Trophoblast cell (in vitro differentiated cells and primary cell): ENCODE data around the gene TFE3.

ENCODE experiments used
- DNase-seq, 2 donors: peaks; one replicate each; pipeline ENCODE4 v3.0.0-alpha.2; 2016
- H2AFZ ChIP-seq: 2 replicates; pipeline ENCODE4 v1.6.1; 2013; ENCODE audit warnings: low read length, moderate library complexity, mild to moderate bottlenecking; ENCODE audit not compliant: insufficient read depth, poor library complexity
- H2AK5ac ChIP-seq: 2 replicates; pipeline ENCODE4 v1.6.1; 2013; ENCODE audit warnings: mild to moderate bottlenecking, low read length
- H2BK120ac ChIP-seq: 2 replicates; pipeline ENCODE4 v1.6.1; 2013; ENCODE audit warnings: low read length, mild to moderate bottlenecking, moderate library complexity; ENCODE audit not compliant: insufficient read depth, poor library complexity
- H2BK12ac ChIP-seq: 2 replicates; pipeline ENCODE4 v1.6.1; 2013; ENCODE audit warnings: mild to moderate bottlenecking, low read length, moderate library complexity
- H2BK5ac ChIP-seq: 2 replicates; pipeline ENCODE4 v1.6.1; 2013; ENCODE audit warnings: low read length, low read depth, moderate library complexity, mild to moderate bottlenecking; ENCODE audit not compliant: poor library complexity
- H3K14ac ChIP-seq: 2 replicates; pipeline ENCODE4 v1.6.1; 2013; ENCODE audit warnings: mild to moderate bottlenecking, low read length
- H3K18ac ChIP-seq: 2 replicates; pipeline ENCODE4 v1.6.1; 2013; ENCODE audit warnings: mild to moderate bottlenecking, low read length
- H3K23ac ChIP-seq: 2 replicates; pipeline ENCODE4 v1.6.1; 2013; ENCODE audit warnings: low read length
- H3K27ac ChIP-seq: 2 replicates; pipeline ENCODE4 v1.5.1; 2013; ENCODE audit warnings: low read depth, mild to moderate bottlenecking, inconsistent platforms, low read length, moderate library complexity
- H3K27me3 ChIP-seq: 2 replicates; pipeline ENCODE4 v1.6.1; 2013; ENCODE audit warnings: inconsistent platforms, mild to moderate bottlenecking, low read length, moderate library complexity; ENCODE audit not compliant: insufficient read depth
- H3K36me3 ChIP-seq, 2 experiments: 1 replicate in 1 of 2; 2 replicates in 1 of 2; pipeline ENCODE4 v1.6.1; 2013; ENCODE audit warnings: low read length in 2 of 2, mild to moderate bottlenecking in 2 of 2, moderate library complexity in 1 of 2; ENCODE audit not compliant: insufficient read depth in 2 of 2, control insufficient read depth in 1 of 2
- H3K4ac ChIP-seq: 2 replicates; pipeline ENCODE4 v1.6.1; 2013; ENCODE audit warnings: low read depth, mild to moderate bottlenecking, low read length, moderate library complexity
- H3K4me1 ChIP-seq, 2 experiments: 1 replicate in 1 of 2; 2 replicates in 1 of 2; pipeline ENCODE4 v1.6.1; 2013; ENCODE audit warnings: low read length in 2 of 2, mild to moderate bottlenecking in 2 of 2, moderate library complexity in 1 of 2; ENCODE audit not compliant: insufficient read depth in 2 of 2, control insufficient read depth in 1 of 2
- H3K4me2 ChIP-seq: 2 replicates; pipeline ENCODE4 v1.6.1; 2013; ENCODE audit warnings: inconsistent platforms, mild to moderate bottlenecking, low read length, moderate library complexity
- H3K4me3 ChIP-seq: 2 replicates; pipeline ENCODE4 v1.5.1; 2013; ENCODE audit warnings: mild to moderate bottlenecking, low read depth, low read length, inconsistent platforms
- H3K79me1 ChIP-seq: one replicate; pipeline ENCODE4 v1.6.1; 2013; ENCODE audit warnings: low read length
- H3K79me2 ChIP-seq: 2 replicates; pipeline ENCODE4 v1.6.1; 2013; ENCODE audit warnings: low read length, mild to moderate bottlenecking; ENCODE audit not compliant: control insufficient read depth, insufficient read depth, poor library complexity
- H3K9ac ChIP-seq: 2 replicates; pipeline ENCODE4 v1.6.1; 2013; ENCODE audit warnings: mild to moderate bottlenecking, low read length
- H3K9me3 ChIP-seq: 2 replicates; pipeline ENCODE4 v1.6.1; 2013; ENCODE audit warnings: low read depth, mild to moderate bottlenecking, control low read depth, inconsistent platforms, low read length; ENCODE audit not compliant: insufficient read depth
- H4K12ac ChIP-seq: 2 replicates; pipeline ENCODE4 v1.6.1; 2013; ENCODE audit warnings: low read depth, mild to moderate bottlenecking, low read length, moderate library complexity
- H4K8ac ChIP-seq: 2 replicates; pipeline ENCODE4 v1.6.1; 2013; ENCODE audit warnings: low read depth, mild to moderate bottlenecking, low read length, moderate library complexity
- H4K91ac ChIP-seq: one replicate; pipeline ENCODE4 v1.6.1; 2013; ENCODE audit warnings: low read depth, mild to moderate bottlenecking, low read length, moderate library complexity
- WGBS: extraction: QIAGEN DNeasy Blood & Tissue Kit; methylation state at CpG from one replicate; pipeline ENCODE4 v1.1.7; 2013; ENCODE audit warnings: missing lambda C conversion rate; ENCODE audit not compliant: insufficient read length, insufficient coverage; ENCODE audit errors: extremely low coverage; 5-methylcytosine and 5-hydroxymethylcytosine counted together

TFE3 gene

GRCh38 chrX:49072712-49073095 lies 29.5 kb upstream of the TFE3 start:
- Histone ChIP-seq H3K79me1 (peaks cover 5% of the 10 kb centered on the region), H2AK5ac (no peak overlapping the region), H2AFZ (no peak overlapping the region), H2BK12ac (no peak overlapping the region), H4K8ac (no peak overlapping the region), H3K4me1 (peaks cover 2 to 15% of the 10 kb centered on the region in 2 experiments), H4K12ac (no peak overlapping the region), H3K9me3 (no peaks in the 10 kb centered on the region), H3K23ac (no peak overlapping the region), H3K18ac (no peak overlapping the region), H3K4ac (no peak overlapping the region), H3K4me2 (peak overlapping the region; percentile 83), H3K79me2 (peaks cover 2% of the 10 kb centered on the region), H3K36me3 (peaks cover 30 to 40% of the 10 kb centered on the region in 2 experiments), H3K27ac (no peak overlapping the region), H3K9ac (no peak overlapping the region), H2BK5ac (no peak overlapping the region), H3K14ac (no peak overlapping the region), H2BK120ac (no peak overlapping the region), H3K27me3 (no peaks in the 10 kb centered on the region), H4K91ac (no peak overlapping the region), H3K4me3 (no peak overlapping the region)
- WGBS: no CpG with 5 or more reads among the region's 10 CpGs
- no peak for DNase-seq

GRCh38 chrX:49071877-49072711 lies 28.9 kb upstream of the TFE3 start:
- Histone ChIP-seq H3K4me1 (peaks cover 0 to 12% of the 10 kb centered on the region in 2 experiments), H3K27me3 (no peaks in the 10 kb centered on the region), H2BK12ac (no peak overlapping the region), H4K8ac (no peak overlapping the region), H2AFZ (no peak overlapping the region), H3K27ac (no peak overlapping the region), H3K79me1 (peaks cover 5% of the 10 kb centered on the region), H3K9ac (no peak overlapping the region), H3K23ac (no peak overlapping the region), H2AK5ac (no peak overlapping the region), H2BK120ac (no peak overlapping the region), H3K4me3 (no peak overlapping the region), H3K4ac (no peak overlapping the region), H4K12ac (no peak overlapping the region), H4K91ac (no peak overlapping the region), H2BK5ac (no peak overlapping the region), H3K79me2 (peaks cover 2% of the 10 kb centered on the region), H3K9me3 (no peaks in the 10 kb centered on the region), H3K4me2 (no peak overlapping the region), H3K18ac (no peak overlapping the region), H3K36me3 (peaks cover 31 to 40% of the 10 kb centered on the region in 2 experiments), H3K14ac (no peak overlapping the region)
- WGBS: no CpG with 5 or more reads among the region's 63 CpGs
- peak in 1 of 2 donors; percentile 32 for DNase-seq

GRCh38 chrX:49070988-49071387 lies 27.8 kb upstream of the TFE3 start:
- H3K18ac ChIP-seq: no peak overlapping the region
- H4K12ac ChIP-seq: no peak overlapping the region
- H3K9me3 ChIP-seq: no peaks in the 10 kb centered on the region
- peaks cover 5% of the 10 kb centered on the region for H3K79me1 ChIP-seq
- H3K14ac ChIP-seq: no peak overlapping the region
- WGBS: no CpG with 5 or more reads among the region's 4 CpGs
- H3K4ac ChIP-seq: no peak overlapping the region
- no peak overlapping the region for H2BK120ac ChIP-seq
- H3K4me2 ChIP-seq: no peak overlapping the region
- H3K4me3 ChIP-seq: no peak overlapping the region
- peaks cover 31 to 40% of the 10 kb centered on the region in 2 experiments for H3K36me3 ChIP-seq
- no peak overlapping the region for H2AK5ac ChIP-seq
- H3K4me1 ChIP-seq: peaks cover 0 to 10% of the 10 kb centered on the region in 2 experiments
- no peak overlapping the region for H2AFZ ChIP-seq
- H3K27ac ChIP-seq: no peak overlapping the region
- H3K79me2 ChIP-seq: peaks cover 2% of the 10 kb centered on the region
- H2BK12ac ChIP-seq: no peak overlapping the region
- no peak overlapping the region for H3K9ac ChIP-seq
- no peak overlapping the region for H4K8ac ChIP-seq
- no peak overlapping the region for H2BK5ac ChIP-seq
- DNase-seq: no peak
- H3K27me3 ChIP-seq: no peaks in the 10 kb centered on the region
- H3K23ac ChIP-seq: no peak overlapping the region
- H4K91ac ChIP-seq: no peak overlapping the region

GRCh38 chrX:49069038-49069437 lies 25.9 kb upstream of the TFE3 start:
- H3K23ac ChIP-seq: no peak overlapping the region
- no peak overlapping the region for H3K14ac ChIP-seq
- H4K8ac ChIP-seq: no peak overlapping the region
- no peak overlapping the region for H2BK12ac ChIP-seq
- H3K36me3 ChIP-seq: peaks cover 43 to 51% of the 10 kb centered on the region in 2 experiments
- H3K79me2 ChIP-seq: peaks cover 2% of the 10 kb centered on the region
- no peak overlapping the region for H2AFZ ChIP-seq
- H3K9ac ChIP-seq: no peak overlapping the region
- peaks cover 0 to 5% of the 10 kb centered on the region in 2 experiments for H3K4me1 ChIP-seq
- no peak overlapping the region for H3K4me2 ChIP-seq
- H2BK120ac ChIP-seq: no peak overlapping the region
- H3K4me3 ChIP-seq: no peak overlapping the region
- no peak overlapping the region for H4K91ac ChIP-seq
- no peak overlapping the region for H4K12ac ChIP-seq
- no peak for DNase-seq
- no peak overlapping the region for H3K18ac ChIP-seq
- H3K4ac ChIP-seq: no peak overlapping the region
- H3K27ac ChIP-seq: no peak overlapping the region
- H2AK5ac ChIP-seq: no peak overlapping the region
- no peaks in the 10 kb centered on the region for H3K9me3 ChIP-seq
- WGBS: no CpG with 5 or more reads among the region's 11 CpGs
- peaks cover 2% of the 10 kb centered on the region for H3K79me1 ChIP-seq
- H2BK5ac ChIP-seq: no peak overlapping the region
- H3K27me3 ChIP-seq: no peaks in the 10 kb centered on the region
